GM06990 (cell line): ENCODE data around the gene GZF1.

ENCODE experiments used
- DNase-seq: peaks from one replicate; pipeline ENCODE4 v3.0.0-alpha.2; 2011; ENCODE audit not compliant: insufficient read length; ENCODE audit errors: extremely low read depth
- H3K27me3 ChIP-seq: replicated peaks from 2 replicates; pipeline ENCODE4 v1.6.0; 2011; ENCODE audit warnings: low read length; ENCODE audit not compliant: control insufficient read depth, insufficient read depth
- H3K36me3 ChIP-seq: 2 replicates; pipeline ENCODE4 v1.5.1; 2011; ENCODE audit warnings: low read length; ENCODE audit not compliant: control insufficient read depth, insufficient read depth
- H3K4me3 ChIP-seq: replicated peaks from 2 replicates; pipeline ENCODE4 v1.5.1; 2011; ENCODE audit warnings: low read depth, mild to moderate bottlenecking, control low read depth, low read length
- TF ChIP-seq, protein P1 (sequence below): IDR thresholded peaks from 2 replicates; pipeline ENCODE4 v1.5.1; 2011; ENCODE audit warnings: low read length, control low read depth, mild to moderate bottlenecking, inconsistent platforms; ENCODE audit not compliant: insufficient read depth, poor library complexity, severe bottlenecking

GZF1 gene

DNA sequence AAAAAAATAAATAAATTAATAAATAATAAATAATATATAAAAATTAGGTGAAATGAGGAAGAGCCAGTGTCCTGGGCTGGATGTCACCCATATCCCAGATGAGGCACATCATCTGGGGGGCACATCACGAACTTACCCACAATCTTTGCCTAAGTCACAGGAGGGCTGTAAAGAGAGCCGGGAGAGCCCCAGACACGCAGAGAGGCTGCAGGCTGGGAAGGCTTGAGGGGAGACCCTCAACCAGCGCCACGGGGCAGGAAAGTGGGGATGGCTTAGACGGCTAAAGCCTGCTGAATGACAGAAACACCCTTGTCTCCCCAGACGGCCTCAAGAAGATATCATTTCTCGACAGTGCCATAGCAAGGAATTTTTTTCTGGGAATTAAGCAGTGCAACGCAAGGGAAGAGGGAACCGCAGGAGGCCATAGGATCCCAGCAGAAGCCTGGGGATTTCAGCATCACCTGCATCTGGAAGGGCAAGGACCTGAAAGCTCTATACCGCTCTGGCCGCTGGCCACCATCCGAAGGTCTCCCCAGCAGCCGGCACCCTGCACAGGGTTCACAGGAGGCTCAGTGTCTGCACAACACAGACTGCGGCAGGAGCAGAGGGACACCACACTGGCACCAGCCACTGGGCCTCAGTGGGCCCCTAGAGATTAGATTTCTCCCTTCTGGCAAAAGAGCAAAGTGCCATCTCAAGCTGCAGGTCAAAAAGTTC, 34.2 kb upstream of the GZF1 start:
- DNase-seq = no peak
- TF ChIP-seq, protein P1, sequence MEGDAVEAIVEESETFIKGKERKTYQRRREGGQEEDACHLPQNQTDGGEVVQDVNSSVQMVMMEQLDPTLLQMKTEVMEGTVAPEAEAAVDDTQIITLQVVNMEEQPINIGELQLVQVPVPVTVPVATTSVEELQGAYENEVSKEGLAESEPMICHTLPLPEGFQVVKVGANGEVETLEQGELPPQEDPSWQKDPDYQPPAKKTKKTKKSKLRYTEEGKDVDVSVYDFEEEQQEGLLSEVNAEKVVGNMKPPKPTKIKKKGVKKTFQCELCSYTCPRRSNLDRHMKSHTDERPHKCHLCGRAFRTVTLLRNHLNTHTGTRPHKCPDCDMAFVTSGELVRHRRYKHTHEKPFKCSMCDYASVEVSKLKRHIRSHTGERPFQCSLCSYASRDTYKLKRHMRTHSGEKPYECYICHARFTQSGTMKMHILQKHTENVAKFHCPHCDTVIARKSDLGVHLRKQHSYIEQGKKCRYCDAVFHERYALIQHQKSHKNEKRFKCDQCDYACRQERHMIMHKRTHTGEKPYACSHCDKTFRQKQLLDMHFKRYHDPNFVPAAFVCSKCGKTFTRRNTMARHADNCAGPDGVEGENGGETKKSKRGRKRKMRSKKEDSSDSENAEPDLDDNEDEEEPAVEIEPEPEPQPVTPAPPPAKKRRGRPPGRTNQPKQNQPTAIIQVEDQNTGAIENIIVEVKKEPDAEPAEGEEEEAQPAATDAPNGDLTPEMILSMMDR = no peak
- no peak overlapping the region for H3K4me3 ChIP-seq
- no peaks in the 10 kb centered on the region for H3K36me3 ChIP-seq
- H3K27me3 ChIP-seq = no peaks in the 10 kb centered on the region

DNA sequence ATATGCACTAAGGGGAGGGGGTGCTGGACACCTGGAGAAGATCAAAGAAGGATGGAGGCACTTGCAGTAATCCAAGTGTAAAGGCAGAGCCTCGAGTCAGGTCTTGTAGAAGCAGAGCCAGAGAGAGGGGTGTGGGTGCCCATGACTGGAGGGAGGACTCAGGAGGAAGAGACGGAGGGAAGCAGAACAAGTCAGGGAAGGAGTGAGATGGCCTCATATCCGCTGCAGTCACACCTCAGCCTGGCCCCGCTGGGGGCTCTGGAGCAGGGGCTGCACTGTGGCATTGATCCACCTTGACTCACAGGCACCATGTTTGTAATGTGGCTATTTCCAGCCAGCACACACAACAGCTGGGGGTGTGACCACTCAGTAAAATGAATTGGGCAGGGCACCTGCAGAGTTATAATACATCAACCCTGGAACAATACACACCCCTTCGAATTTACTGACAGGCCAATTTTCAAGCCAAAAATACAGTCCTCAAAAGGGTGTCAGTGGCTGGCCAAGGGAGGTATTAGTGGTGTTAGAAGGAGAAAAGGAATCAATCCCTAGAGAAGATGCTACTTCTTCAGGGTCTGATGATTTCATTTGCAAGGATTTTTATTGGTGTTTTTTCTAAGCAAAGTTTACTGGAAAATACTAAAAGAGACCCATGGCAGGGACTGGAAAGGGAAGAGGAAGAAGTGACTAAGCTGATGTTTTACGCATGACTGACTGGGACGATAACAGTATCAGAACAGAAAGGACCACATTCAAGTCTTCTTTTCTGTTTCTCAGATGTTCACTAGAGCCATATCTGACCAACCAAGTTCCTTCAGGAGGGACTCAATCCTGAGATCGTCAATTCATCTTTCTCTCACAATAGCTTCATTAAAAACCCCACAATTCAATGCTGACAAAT, 30.3 kb upstream of the GZF1 start:
- no peaks in the 10 kb centered on the region for H3K36me3 ChIP-seq
- no peaks in the 10 kb centered on the region for H3K27me3 ChIP-seq
- H3K4me3 ChIP-seq = no peak overlapping the region
- no peak for DNase-seq
- TF ChIP-seq, protein P1 = no peak

DNA sequence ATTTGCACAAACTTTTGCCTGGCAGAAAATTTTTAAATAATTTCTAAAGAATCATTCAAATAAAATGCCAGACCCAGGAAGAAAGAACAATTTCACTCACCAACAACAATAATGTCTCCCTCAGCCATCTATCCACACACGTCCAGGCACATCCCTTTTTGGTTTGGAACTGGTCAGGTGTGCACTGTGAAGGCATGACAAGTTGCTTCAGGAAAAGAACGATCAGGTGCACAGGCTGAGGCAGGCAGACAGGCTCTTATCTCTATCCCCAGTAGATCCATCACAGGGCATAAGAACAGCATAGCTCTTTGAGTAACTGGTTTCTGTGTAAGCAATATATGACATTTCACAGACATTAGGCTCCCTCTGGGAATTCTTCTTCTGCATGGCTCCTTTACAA, 29.5 kb upstream of the GZF1 start:
- Histone ChIP-seq H3K4me3 (no peak overlapping the region), H3K27me3 (no peaks in the 10 kb centered on the region), H3K36me3 (no peaks in the 10 kb centered on the region)
- TF ChIP-seq, protein P1 = no peak
- no peak for DNase-seq

DNA sequence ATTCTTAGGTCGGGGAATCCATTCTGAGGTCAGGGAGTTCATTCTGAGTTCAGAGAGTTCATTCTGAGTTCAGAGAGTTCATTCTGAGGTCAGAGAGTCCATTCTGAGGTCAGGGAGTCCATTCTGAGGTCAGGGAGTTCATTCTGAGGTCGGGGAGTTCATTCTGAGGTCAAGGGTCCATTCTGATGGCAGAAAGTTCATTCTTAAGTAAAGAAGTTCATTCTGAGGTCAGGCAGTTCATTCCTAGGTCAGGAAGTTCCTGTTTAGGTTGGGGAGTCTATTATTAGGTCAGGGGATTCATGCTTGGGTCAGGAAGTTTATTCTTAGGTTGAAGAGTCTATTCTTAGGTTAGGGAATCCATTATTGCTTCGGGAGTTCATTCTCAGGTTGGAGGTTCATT, 27.9 kb upstream of the GZF1 start:
- Histone ChIP-seq H3K27me3 (no peaks in the 10 kb centered on the region), H3K4me3 (no peak overlapping the region)
- TF ChIP-seq, protein P1 = no peak

DNA sequence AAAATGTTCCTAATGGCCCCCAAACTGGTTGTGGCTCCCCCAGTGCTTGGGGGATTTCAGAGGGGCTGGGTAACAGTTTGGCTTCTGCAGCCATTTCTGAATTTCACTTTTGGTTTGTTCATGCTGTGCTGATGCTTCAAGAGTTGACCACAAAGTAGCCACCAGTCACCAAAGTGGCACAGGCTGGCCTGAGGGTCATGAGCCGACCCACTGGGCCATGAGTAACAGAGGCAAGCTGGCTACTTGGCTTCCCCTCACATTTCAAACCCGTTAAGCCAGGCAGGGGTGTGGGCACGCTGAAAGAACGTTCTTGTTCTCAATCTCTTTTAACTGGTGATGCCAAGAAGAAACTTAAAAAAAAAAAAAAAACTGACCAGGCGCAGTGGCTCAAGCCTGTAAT, 26.5 kb upstream of the GZF1 start:
- TF ChIP-seq, protein P1 = no peak
- Histone ChIP-seq H3K4me3 (no peak overlapping the region), H3K27me3 (no peaks in the 10 kb centered on the region), H3K36me3 (no peaks in the 10 kb centered on the region)
- no peak for DNase-seq

More for the DNA sequence above, 27.9 kb upstream of the GZF1 start:
- no peak for DNase-seq
- no peaks in the 10 kb centered on the region for H3K36me3 ChIP-seq
